ENCODE results near the gene KIF11.

KIF11 gene

GRCh38 chr10:92681306-92681834 lies 88.4 kb downstream of the KIF11 start:
- Histone ChIP-seq H3K79me1 (replicated peaks; ENCODE audit: low read length, poor library complexity, severe bottlenecking) (no peaks in the 10 kb centered on the region), H4K8ac (ENCODE audit: low read length) (no peak overlapping the region), H3K18ac (ENCODE audit: low read depth in 1 of 2, low read length in 2 of 2) (no peak overlapping the region), H2BK12ac (ENCODE audit: low read length in 2 of 2) (no peak overlapping the region), H3K14ac (ENCODE audit: low read length in 2 of 2) (no peak overlapping the region), H3K36me3 (ENCODE audit: control insufficient read depth in 1 of 2, insufficient read depth in 2 of 2, low read depth in 1 of 2, low read length in 2 of 2) (no peaks in the 10 kb centered on the region), H2AFZ (ENCODE audit: low read depth, low read length) (no peak overlapping the region), H2BK15ac (ENCODE audit: low read depth, poor library complexity, severe bottlenecking) (no peak overlapping the region), H3K23ac (ENCODE audit: low read length in 2 of 2) (no peak overlapping the region), H2BK5ac (ENCODE audit: low read depth, low read length, poor library complexity, severe bottlenecking) (no peak overlapping the region), H3K27ac (ENCODE audit: low read length, poor library complexity, severe bottlenecking) (no peak overlapping the region), H3K4me2 (ENCODE audit: low read length, poor library complexity, severe bottlenecking) (no peak overlapping the region), H2BK120ac (ENCODE audit: low read depth, low read length) (no peak overlapping the region), H2AK5ac (ENCODE audit: low read length, severe bottlenecking) (no peak overlapping the region), H3K9ac (ENCODE audit: low read length) (no peak overlapping the region), H3K4ac (ENCODE audit: low read depth in 1 of 2, low read length in 2 of 2) (no peak overlapping the region), H3K9me3 (ENCODE audit: control insufficient read depth, low read length) (peaks cover 23% of the 10 kb centered on the region), H3K4me1 (ENCODE audit: control insufficient read depth, insufficient read depth, low read depth, low read length) (no peaks in the 10 kb centered on the region), H3K27me3 (ENCODE audit: control insufficient read depth in 1 of 2, insufficient read depth in 1 of 2, low read length in 2 of 2) (peaks cover 0 to 36% of the 10 kb centered on the region in 2 experiments), H4K91ac (ENCODE audit: low read length) (no peak overlapping the region), H3K4me3 (ENCODE audit: insufficient read depth in 1 of 2, low read depth in 1 of 2, low read length in 2 of 2) (no peak overlapping the region)
- no CpG with 5 or more reads among the region's 2 CpGs for WGBS
- DNase-seq: no peak

GRCh38 chr10:92688573-92688926 lies 95.6 kb downstream of the KIF11 start:
- Histone ChIP-seq H3K4me1 (ENCODE audit: control insufficient read depth, insufficient read depth, low read depth, low read length) (peaks cover 17% of the 10 kb centered on the region), H3K36me3 (ENCODE audit: control insufficient read depth in 1 of 2, insufficient read depth in 2 of 2, low read depth in 1 of 2, low read length in 2 of 2) (peaks cover 0 to 3% of the 10 kb centered on the region in 2 experiments), H2AK5ac (ENCODE audit: low read length, severe bottlenecking) (no peak overlapping the region), H2BK120ac (ENCODE audit: low read depth, low read length) (no peak overlapping the region), H3K27me3 (ENCODE audit: control insufficient read depth in 1 of 2, insufficient read depth in 1 of 2, low read length in 2 of 2) (peaks cover 37 to 84% of the 10 kb centered on the region in 2 experiments), H4K91ac (ENCODE audit: low read length) (no peak overlapping the region), H3K9ac (ENCODE audit: low read length) (no peak overlapping the region), H2BK12ac (ENCODE audit: low read length in 2 of 2) (no peak overlapping the region), H4K8ac (ENCODE audit: low read length) (no peak overlapping the region), H3K23ac (ENCODE audit: low read length in 2 of 2) (no peak overlapping the region), H3K79me1 (replicated peaks; ENCODE audit: low read length, poor library complexity, severe bottlenecking) (no peaks in the 10 kb centered on the region), H2BK5ac (ENCODE audit: low read depth, low read length, poor library complexity, severe bottlenecking) (no peak overlapping the region), H2BK15ac (ENCODE audit: low read depth, poor library complexity, severe bottlenecking) (no peak overlapping the region), H2AFZ (ENCODE audit: low read depth, low read length) (no peak overlapping the region), H3K9me3 (ENCODE audit: control insufficient read depth, low read length) (peaks cover 23% of the 10 kb centered on the region), H3K4ac (ENCODE audit: low read depth in 1 of 2, low read length in 2 of 2) (no peak overlapping the region), H3K4me3 (ENCODE audit: insufficient read depth in 1 of 2, low read depth in 1 of 2, low read length in 2 of 2) (peak overlapping the region in 1 of 2 experiments; percentile 72), H3K18ac (ENCODE audit: low read depth in 1 of 2, low read length in 2 of 2) (peak overlapping the region in 1 of 2 experiments; percentile 21), H3K27ac (ENCODE audit: low read length, poor library complexity, severe bottlenecking) (no peak overlapping the region), H3K14ac (ENCODE audit: low read length in 2 of 2) (no peak overlapping the region), H3K4me2 (ENCODE audit: low read length, poor library complexity, severe bottlenecking) (no peak overlapping the region)
- 69% methylated on average over 5 of the region's 5 CpGs for WGBS
- no peak for DNase-seq

GRCh38 chr10:92688927-92689662 lies 96.2 kb downstream of the KIF11 start:
- no peak overlapping the region for H4K91ac ChIP-seq (ENCODE audit: low read length)

DNA sequence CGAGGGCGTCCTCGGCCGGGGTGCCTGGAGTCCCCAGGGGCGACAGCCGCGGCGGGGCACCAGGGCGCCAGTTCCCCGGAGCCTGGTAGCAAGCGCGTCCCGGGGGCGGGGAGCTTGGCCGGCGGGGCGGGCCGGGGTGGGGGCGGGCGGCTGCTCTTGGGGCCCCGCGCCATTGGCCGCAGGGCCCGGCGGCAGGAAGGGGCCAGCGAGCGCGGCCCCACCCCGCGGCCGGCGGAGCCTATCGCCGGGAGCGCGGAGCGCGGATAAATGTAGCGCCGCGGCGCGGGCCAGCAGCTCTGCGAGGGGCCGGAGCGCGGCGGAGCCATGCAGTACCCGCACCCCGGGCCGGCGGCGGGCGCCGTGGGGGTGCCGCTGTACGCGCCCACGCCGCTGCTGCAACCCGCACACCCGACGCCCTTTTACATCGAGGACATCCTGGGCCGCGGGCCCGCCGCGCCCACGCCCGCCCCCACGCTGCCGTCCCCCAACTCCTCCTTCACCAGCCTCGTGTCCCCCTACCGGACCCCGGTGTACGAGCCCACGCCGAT lies 96.8 kb downstream of the KIF11 start, which contains the start of gene HHEX:
Gene HHEX (plus strand): TSS at position 293 of the 548 bp plus-strand sequence. CDS start 32 bp downstream, at position 325.
- Histone ChIP-seq H3K9me3 (ENCODE audit: control insufficient read depth, low read length) (peaks cover 16% of the 10 kb centered on the region), H3K27ac (ENCODE audit: low read length, poor library complexity, severe bottlenecking) (no peak within 1 kb of the TSS), H3K4me1 (ENCODE audit: control insufficient read depth, insufficient read depth, low read depth, low read length) (peaks cover 17% of the 10 kb centered on the region), H4K91ac (ENCODE audit: low read length) (peak within 1 kb of the TSS; percentile 95), H3K4me2 (ENCODE audit: low read length, poor library complexity, severe bottlenecking) (peak within 1 kb of the TSS; percentile 77), H2BK12ac (ENCODE audit: low read length in 2 of 2) (peak within 1 kb of the TSS; percentile 13 to 28), H2BK5ac (ENCODE audit: low read depth, low read length, poor library complexity, severe bottlenecking) (no peak within 1 kb of the TSS), H2BK15ac (ENCODE audit: low read depth, poor library complexity, severe bottlenecking) (peak within 1 kb of the TSS; percentile 98), H4K8ac (ENCODE audit: low read length) (peak within 1 kb of the TSS; percentile 88), H3K27me3 (ENCODE audit: control insufficient read depth in 1 of 2, insufficient read depth in 1 of 2, low read length in 2 of 2) (peaks cover 37 to 86% of the 10 kb centered on the region in 2 experiments), H2BK120ac (ENCODE audit: low read depth, low read length) (peak within 1 kb of the TSS; percentile 91), H3K36me3 (ENCODE audit: control insufficient read depth in 1 of 2, insufficient read depth in 2 of 2, low read depth in 1 of 2, low read length in 2 of 2) (peaks cover 0 to 3% of the 10 kb centered on the region in 2 experiments), H3K4ac (ENCODE audit: low read depth in 1 of 2, low read length in 2 of 2) (peak within 1 kb of the TSS; percentile 2 to 91), H2AK5ac (ENCODE audit: low read length, severe bottlenecking) (no peak within 1 kb of the TSS), H3K9ac (ENCODE audit: low read length) (no peak within 1 kb of the TSS), H3K79me1 (replicated peaks; ENCODE audit: low read length, poor library complexity, severe bottlenecking) (no peaks in the 10 kb centered on the region), H3K18ac (ENCODE audit: low read depth in 1 of 2, low read length in 2 of 2) (peak within 1 kb of the TSS; percentile 66 to 92), H2AFZ (ENCODE audit: low read depth, low read length) (peak within 1 kb of the TSS; percentile 94), H3K14ac (ENCODE audit: low read length in 2 of 2) (peak within 1 kb of the TSS in 1 of 2 experiments; percentile 90), H3K23ac (ENCODE audit: low read length in 2 of 2) (peak within 1 kb of the TSS in 1 of 2 experiments; percentile 85), H3K4me3 (ENCODE audit: insufficient read depth in 1 of 2, low read depth in 1 of 2, low read length in 2 of 2) (peak within 1 kb of the TSS; percentile 65 to 72)
- under 1% methylated on average over 38 of the region's 79 CpGs for WGBS
- DNase-seq: peak; percentile 78

More at GRCh38 chr10:92688927-92689662, 96.2 kb downstream of the KIF11 start:
- Histone ChIP-seq H3K9ac (ENCODE audit: low read length) (no peak overlapping the region), H3K27me3 (ENCODE audit: control insufficient read depth in 1 of 2, insufficient read depth in 1 of 2, low read length in 2 of 2) (peaks cover 37 to 86% of the 10 kb centered on the region in 2 experiments), H3K18ac (ENCODE audit: low read depth in 1 of 2, low read length in 2 of 2) (peak overlapping the region; percentile 66 to 72), H4K8ac (ENCODE audit: low read length) (peak overlapping the region; percentile 88), H3K4me2 (ENCODE audit: low read length, poor library complexity, severe bottlenecking) (peak overlapping the region; percentile 77), H3K23ac (ENCODE audit: low read length in 2 of 2) (peak overlapping the region in 1 of 2 experiments; percentile 85), H3K36me3 (ENCODE audit: control insufficient read depth in 1 of 2, insufficient read depth in 2 of 2, low read depth in 1 of 2, low read length in 2 of 2) (peaks cover 0 to 3% of the 10 kb centered on the region in 2 experiments), H3K4ac (ENCODE audit: low read depth in 1 of 2, low read length in 2 of 2) (peak overlapping the region in 1 of 2 experiments; percentile 91), H3K79me1 (replicated peaks; ENCODE audit: low read length, poor library complexity, severe bottlenecking) (no peaks in the 10 kb centered on the region), H2BK5ac (ENCODE audit: low read depth, low read length, poor library complexity, severe bottlenecking) (no peak overlapping the region), H2BK12ac (ENCODE audit: low read length in 2 of 2) (peak overlapping the region in 1 of 2 experiments; percentile 13), H3K14ac (ENCODE audit: low read length in 2 of 2) (peak overlapping the region in 1 of 2 experiments; percentile 90), H2AFZ (ENCODE audit: low read depth, low read length) (peak overlapping the region; percentile 94), H2BK120ac (ENCODE audit: low read depth, low read length) (no peak overlapping the region), H3K4me3 (ENCODE audit: insufficient read depth in 1 of 2, low read depth in 1 of 2, low read length in 2 of 2) (peak overlapping the region; percentile 65 to 72), H3K4me1 (ENCODE audit: control insufficient read depth, insufficient read depth, low read depth, low read length) (peaks cover 17% of the 10 kb centered on the region), H3K27ac (ENCODE audit: low read length, poor library complexity, severe bottlenecking) (no peak overlapping the region), H2AK5ac (ENCODE audit: low read length, severe bottlenecking) (no peak overlapping the region), H2BK15ac (ENCODE audit: low read depth, poor library complexity, severe bottlenecking) (no peak overlapping the region), H3K9me3 (ENCODE audit: control insufficient read depth, low read length) (peaks cover 23% of the 10 kb centered on the region)
- DNase-seq: peak; percentile 59
- 3% methylated on average over 54 of the region's 63 CpGs for WGBS
